HL-60 (cell line): ENCODE results near the gene KLF9.

Source experiments
- DNase-seq, 2 experiments: peaks; one replicate each; pipeline ENCODE4 v3.0.0-alpha.2; 2010 to 2020; ENCODE audit warnings: low read depth in 1 of 2, low spot score in 1 of 2
- H3K27ac ChIP-seq: fragments of 250-450 bp; sonication (Bioruptor Pico); replicated peaks from 2 replicates; pipeline ENCODE4 v1.5.1; 2020; ENCODE audit warnings: mild to moderate bottlenecking, moderate library complexity
- H3K27me3 ChIP-seq: fragments of 250-450 bp; sonication (Bioruptor Pico); 2 replicates; pipeline ENCODE4 v1.5.1; 2021; ENCODE audit warnings: mild to moderate bottlenecking, moderate library complexity; ENCODE audit not compliant: insufficient read depth, poor library complexity, severe bottlenecking
- H3K4me3 ChIP-seq: replicated peaks from 2 replicates; pipeline ENCODE4 v1.5.1; 2011; ENCODE audit warnings: mild to moderate bottlenecking, control low read depth, low read length; ENCODE audit not compliant: insufficient read depth
- CTCF ChIP-seq: IDR thresholded peaks from one replicate; pipeline ENCODE4 v1.5.1; 2011; ENCODE audit warnings: low read length, control low read depth, inconsistent platforms; ENCODE audit not compliant: insufficient read depth
- GABPA ChIP-seq: IDR thresholded peaks from 2 replicates; pipeline ENCODE4 v1.6.1; 2012; ENCODE audit warnings: low read depth
- POLR2AphosphoS5 ChIP-seq: IDR thresholded peaks from 2 replicates; pipeline ENCODE4 v1.6.1; 2012; ENCODE audit warnings: low read depth
- SPI1 ChIP-seq: IDR thresholded peaks from 2 replicates; pipeline ENCODE4 v1.6.1; 2012; ENCODE audit warnings: low read depth, mild to moderate bottlenecking, borderline replicate concordance
- TF ChIP-seq, protein P1 (sequence below): IDR thresholded peaks from 2 replicates; pipeline ENCODE4 v1.6.1; 2012; ENCODE audit warnings: low read depth; ENCODE audit not compliant: insufficient replicate concordance

The KLF9 gene

DNA sequence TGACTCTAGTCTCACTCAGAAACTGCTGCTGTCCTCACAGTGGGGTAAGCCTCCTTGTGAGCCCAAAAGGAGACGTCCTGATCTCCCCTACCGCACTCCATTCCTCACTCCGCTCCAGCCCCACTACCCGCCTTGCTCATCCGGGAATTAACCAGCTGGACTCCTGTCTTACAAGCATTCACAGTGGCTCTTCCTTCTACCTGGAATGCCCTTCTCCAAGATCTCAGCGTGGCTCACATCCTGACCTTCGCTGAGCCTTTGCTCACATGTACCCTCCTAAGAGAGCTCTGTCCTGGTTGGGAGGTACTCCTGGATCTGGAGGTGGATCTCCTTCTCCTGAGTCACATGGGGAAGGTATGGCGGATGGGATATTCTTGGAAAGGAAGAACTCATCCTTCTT, 10.7 kb upstream of the KLF9 start:
- H3K27me3 ChIP-seq = no peaks in the 10 kb centered on the region
- no peak overlapping the region for H3K4me3 ChIP-seq
- TF ChIP-seq SPI1 (no peak), POLR2AphosphoS5 (no peak), GABPA (no peak), CTCF (no peak)
- TF ChIP-seq, protein P1, sequence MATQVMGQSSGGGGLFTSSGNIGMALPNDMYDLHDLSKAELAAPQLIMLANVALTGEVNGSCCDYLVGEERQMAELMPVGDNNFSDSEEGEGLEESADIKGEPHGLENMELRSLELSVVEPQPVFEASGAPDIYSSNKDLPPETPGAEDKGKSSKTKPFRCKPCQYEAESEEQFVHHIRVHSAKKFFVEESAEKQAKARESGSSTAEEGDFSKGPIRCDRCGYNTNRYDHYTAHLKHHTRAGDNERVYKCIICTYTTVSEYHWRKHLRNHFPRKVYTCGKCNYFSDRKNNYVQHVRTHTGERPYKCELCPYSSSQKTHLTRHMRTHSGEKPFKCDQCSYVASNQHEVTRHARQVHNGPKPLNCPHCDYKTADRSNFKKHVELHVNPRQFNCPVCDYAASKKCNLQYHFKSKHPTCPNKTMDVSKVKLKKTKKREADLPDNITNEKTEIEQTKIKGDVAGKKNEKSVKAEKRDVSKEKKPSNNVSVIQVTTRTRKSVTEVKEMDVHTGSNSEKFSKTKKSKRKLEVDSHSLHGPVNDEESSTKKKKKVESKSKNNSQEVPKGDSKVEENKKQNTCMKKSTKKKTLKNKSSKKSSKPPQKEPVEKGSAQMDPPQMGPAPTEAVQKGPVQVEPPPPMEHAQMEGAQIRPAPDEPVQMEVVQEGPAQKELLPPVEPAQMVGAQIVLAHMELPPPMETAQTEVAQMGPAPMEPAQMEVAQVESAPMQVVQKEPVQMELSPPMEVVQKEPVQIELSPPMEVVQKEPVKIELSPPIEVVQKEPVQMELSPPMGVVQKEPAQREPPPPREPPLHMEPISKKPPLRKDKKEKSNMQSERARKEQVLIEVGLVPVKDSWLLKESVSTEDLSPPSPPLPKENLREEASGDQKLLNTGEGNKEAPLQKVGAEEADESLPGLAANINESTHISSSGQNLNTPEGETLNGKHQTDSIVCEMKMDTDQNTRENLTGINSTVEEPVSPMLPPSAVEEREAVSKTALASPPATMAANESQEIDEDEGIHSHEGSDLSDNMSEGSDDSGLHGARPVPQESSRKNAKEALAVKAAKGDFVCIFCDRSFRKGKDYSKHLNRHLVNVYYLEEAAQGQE = no peak
- no peak for DNase-seq
- no peak overlapping the region for H3K27ac ChIP-seq

DNA sequence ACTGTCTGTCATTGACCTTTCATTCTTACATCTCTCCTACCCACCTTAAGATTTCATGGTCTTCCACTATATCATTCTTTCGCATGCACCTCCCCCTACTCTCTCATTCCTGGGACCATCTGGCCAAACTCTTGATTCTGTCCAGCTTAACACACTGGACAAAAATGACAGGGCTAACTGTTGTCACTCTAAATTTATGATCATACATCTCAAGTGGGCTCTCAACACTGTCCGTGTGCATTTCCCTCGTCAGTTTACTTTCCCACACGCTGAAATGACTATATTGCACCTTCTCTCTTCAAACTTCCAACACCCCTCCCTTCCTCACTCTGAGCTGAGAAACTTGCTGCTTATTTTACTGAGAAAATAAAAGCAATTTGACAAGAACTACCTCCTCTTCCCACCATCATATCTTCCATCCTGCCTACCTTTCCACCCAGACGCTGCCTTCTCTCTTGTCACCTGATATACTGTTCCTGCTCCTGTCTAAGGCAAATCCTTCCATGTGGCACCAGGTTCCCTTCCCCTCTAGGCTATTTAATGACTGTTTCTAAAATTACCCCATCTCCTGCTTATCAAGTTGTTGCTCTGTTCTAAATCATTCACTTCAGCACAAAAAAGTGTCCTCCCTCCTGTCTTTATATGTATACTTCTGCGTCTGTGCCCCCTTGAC, 8.1 kb upstream of the KLF9 start:
- TF ChIP-seq CTCF = no peak
- no peak for TF ChIP-seq SPI1
- TF ChIP-seq POLR2AphosphoS5 = no peak
- no peak for TF ChIP-seq GABPA
- TF ChIP-seq, protein P1 = no peak
- H3K27ac ChIP-seq = no peak overlapping the region

GRCh38 chr9:70421272-70422180, 7.1 kb upstream of the KLF9 start:
- Histone ChIP-seq H3K4me3 (no peak overlapping the region), H3K27me3 (no peaks in the 10 kb centered on the region), H3K27ac (peak overlapping the region; percentile 96)
- TF ChIP-seq SPI1 (no peak), POLR2AphosphoS5 (no peak), CTCF (no peak), GABPA (no peak)
- TF ChIP-seq, protein P1 = no peak
- no peak for DNase-seq

More for the DNA sequence above, 8.1 kb upstream of the KLF9 start:
- Histone ChIP-seq H3K4me3 (no peak overlapping the region), H3K27me3 (no peaks in the 10 kb centered on the region)
- DNase-seq = no peak
